Suppressor macrophage (primary cell): ENCODE results near the gene SMIM30.
"Not testable (repeated sequence)": the region's sequence is repeated elsewhere in the genome, so short reads cannot be mapped to it uniquely, and the experiment has no call there.

Experiments
- DNase-seq, 4 experiments: peaks; one replicate each; pipeline ENCODE4 v3.0.0-alpha.2; 2020 to 2022
- total RNA-seq, 17 experiments: gene quantifications; one replicate each; lab custom pipeline; 2026; ENCODE audit warnings: mixed read lengths in 6 of 17, inconsistent platforms in 3 of 17; lab: John Stamatoyannopoulos, UW

The SMIM30 gene, protein sequence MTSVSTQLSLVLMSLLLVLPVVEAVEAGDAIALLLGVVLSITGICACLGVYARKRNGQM
- total RNA-seq = 30.0 to 90.4 (median 55.1) reads per million in 17 experiments

DNA sequence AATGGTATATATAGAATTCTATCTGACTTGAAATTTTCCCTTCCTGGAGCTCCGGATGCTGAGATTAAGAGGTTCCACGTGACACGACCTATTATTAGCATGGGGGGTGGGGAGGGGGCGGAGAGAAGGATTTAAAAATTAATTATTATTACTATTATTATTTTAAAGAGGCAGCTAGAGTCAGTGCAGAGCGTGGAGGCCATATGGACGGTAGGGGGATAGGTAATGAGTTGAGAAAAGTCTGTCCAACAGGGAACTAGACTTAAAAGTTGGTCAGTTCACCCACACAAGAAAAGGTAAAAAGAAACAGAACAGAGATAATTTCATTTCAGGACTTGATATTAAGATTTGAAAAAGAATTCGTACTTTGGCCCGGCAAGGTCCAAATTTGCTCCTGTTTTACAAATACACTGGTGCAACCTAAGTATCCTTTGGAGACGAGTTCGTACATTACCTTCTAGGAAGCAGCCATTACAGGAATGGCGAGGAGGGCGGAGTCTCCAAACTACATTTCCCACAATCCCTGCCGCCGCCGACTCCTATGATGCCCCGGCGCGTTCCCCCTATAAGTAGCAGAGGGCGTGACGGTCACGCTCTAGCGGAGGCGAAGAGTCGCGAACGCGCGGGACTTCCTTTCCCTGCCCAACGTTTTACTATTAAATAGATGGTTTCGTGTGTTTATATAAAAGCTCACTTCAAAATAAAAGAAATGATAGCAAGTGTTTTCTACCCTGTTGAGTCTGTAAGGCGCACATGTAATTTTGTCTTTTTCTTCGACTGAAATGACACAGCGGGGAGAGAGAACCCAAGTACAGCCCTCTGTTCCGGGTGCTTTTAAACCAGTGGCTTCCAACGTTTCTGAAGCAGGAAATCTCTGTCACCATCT is at the start of gene SMIM30:
SMIM30 (minus strand) TSS at position 481 of the 886 bp plus-strand sequence. CDS start 976 bp downstream, outside the sequence.
- DNase-seq = peak; percentile 93 to 98 (median 96)

DNA sequence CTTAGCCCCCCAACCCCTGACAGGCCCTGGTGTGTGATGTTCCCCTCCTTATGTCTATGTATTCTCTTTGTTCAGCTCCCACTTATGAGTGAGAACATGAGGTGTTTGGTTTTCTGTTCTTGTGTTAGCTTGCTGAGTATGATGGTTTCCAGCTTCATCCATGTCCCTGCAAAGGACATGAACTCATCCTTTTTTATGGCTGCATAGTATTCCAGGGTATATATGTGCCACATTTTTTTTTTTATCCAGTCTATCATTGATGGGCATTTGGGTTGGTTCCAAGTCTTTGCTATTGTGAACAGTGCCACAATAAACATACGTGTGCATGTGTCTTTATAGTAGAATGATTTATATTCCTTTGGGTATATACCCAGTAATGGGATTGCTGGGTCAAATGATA is 47.8 kb upstream of the SMIM30 start:
- not testable (repeated sequence) for DNase-seq

DNA sequence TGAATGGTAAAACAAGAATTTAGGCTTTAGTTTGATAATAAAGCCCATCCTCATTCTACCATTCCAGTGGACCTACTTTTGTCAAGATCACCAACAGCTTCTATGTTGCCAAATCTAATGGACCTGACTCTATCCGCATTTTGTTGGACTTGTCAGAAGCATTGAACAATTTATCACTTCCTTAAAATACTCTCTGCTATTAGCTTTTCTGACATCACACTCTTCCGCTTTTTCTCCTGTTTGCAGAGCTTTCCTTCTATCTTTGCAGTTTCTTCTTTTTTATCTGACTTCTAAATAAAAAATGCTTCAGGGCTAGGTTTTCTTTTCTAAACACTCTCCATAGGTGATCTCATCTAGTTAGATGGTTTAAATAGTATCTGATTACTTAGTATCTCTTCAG is 42.7 kb upstream of the SMIM30 start:
- peak in 1 of 4 experiments; percentile 19 for DNase-seq

DNA sequence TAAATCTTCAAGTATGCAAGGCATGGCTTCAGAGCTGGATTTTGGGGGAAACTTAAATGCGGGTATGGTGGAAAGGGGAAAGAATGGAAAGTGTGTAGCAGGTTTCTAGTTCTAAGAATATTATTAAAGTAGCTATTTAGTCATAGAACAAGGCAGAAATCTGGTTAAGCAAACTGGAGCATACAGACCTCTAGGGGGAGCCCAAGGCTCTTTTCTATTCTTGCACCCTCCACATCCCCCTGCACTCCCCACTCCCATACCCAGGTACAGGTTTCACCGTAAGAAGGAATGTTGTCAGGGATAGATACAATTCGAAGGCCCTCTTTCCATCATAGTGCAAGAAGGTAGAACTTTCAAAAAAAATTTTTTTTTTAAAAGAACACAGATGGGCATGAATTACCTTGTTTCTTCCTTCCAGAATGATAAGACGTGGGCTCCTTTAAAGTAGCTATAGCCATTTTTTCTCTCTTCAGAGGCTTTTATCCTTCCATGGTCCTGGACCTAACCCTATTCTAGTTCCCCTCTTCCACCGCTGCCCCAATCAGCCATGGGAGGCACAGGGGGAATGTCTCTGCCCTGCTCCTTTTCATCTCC is 41.5 kb upstream of the SMIM30 start:
- peak; percentile 12 to 45 (median 30) for DNase-seq

DNA sequence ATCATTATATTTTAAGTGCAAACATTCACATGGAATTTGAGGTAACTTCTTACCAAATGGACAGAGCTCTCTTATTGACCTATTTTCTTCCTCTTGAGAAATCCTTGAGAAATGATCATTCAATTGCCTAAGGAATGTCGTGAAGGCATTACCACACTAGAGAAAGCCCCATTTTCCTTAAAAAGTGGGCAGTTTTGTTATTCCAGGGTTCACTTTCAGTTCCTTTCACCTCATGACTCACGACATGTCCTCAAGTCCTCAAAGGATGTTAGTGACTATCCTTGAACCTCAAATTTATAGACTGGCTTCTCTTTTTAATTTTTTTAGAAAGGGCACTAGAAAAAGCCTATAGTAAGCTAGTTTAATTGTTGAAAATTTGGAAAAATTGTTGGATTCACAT is 40.4 kb upstream of the SMIM30 start:
- DNase-seq = peak in 1 of 4 experiments; percentile 2

DNA sequence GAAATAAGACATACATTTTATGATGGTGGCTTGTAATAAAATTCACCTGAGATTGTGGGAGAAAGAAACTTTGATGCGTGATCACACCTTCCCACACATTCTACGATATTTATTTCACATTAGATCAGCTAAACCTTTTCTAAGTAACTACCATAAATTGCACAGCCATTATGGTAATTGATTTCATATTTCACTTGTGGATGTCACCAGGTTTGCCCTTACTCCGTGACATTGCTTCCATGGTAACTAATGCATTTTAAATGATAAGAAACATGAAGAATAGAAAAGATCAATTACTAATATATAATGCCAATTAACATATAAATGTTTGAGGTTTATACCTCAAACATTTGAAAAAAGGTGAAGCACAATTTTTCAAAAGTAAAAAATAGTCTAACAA is 35.8 kb upstream of the SMIM30 start:
- DNase-seq = no peak

DNA sequence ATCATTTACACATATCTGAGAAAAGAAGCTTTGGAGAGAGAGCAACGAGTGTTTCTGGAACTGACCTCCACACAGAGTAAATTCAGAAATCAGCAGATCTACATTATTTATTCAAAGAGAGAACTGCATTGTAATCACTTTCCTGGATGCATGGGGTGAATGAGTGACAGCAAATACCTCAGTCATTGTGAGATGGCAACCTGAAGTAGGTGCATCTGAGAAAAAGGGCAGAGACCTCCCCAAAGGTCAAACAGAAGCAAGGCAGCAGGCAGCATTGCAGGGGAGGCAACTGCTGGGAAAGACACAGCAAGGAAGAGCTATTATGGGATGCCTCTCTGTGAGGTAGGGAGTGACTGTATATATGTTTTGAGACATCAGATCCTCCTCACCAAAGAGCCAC is 26.5 kb upstream of the SMIM30 start:
- no peak for DNase-seq

DNA sequence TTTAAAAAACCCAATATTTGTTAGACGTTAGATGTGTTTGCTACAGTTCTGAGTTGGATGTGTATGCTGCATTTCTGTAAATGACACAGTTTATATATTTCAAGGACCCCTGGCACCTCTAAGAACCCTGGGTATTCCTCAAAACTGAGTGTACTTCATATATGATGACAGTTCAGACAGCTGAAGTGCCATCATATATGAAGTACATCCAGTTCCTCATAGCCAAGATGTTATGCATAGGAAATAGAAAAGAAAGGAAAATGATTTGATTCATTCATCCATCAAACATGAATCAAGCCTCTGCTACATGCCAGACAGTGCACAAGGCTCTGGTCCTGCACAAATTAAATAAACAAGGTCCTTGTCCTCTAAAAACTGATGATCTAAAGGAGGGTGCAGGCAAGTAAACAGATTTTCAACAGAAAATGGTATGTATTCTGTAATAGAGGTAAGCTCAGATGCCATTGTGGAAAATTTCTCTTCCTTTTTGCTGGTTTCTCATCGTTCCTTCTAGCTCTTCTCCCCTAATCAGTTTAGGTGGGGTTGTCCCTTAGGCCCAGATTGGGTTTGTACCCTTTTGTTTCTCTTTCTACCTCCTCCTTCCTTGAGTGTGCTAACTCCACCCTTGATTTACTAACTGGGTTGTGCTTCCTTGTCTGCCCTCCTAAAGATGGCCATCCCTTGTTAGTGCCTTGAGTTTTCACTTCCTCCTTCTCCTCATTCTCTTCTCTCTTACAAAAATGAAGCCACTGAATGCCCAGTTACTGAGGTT is 25.3 kb upstream of the SMIM30 start:
- DNase-seq = peak in 3 of 4 experiments; percentile 18 to 52 (median 26)

DNA sequence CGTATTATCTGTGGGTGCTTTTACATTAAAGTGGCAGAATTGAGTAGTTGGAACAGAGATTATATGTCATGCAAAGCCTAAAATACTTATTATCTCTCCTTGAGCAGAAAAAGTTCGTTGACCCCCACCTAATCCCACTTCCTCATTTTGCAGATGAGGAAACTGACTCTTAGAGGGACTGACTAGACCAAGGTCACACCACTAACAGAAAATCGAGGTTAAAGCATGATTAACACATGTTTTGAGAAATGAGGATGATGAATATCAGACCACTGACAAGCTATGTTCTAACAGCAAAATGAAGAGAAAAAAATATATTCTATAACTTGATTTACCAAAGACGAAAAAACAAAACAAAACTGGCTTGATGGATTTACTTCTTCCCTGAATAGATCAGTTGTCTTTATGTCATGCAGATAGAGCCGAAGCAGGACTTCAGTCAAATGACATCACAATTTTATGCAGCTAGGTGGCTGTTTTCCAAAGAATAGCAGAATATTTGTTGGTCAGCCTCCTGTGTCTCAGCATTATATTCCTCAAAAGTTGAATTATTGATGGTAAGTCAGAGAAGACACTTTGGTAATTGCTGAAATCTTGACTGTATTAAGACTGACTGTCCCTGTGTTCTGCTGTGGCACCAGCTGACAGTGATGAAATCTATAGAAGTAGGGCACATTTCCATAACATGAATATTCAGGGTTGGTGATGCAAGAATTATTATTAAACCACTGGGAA is 24.2 kb upstream of the SMIM30 start:
- DNase-seq = peak in 3 of 4 experiments; percentile 20 to 50 (median 50)

DNA sequence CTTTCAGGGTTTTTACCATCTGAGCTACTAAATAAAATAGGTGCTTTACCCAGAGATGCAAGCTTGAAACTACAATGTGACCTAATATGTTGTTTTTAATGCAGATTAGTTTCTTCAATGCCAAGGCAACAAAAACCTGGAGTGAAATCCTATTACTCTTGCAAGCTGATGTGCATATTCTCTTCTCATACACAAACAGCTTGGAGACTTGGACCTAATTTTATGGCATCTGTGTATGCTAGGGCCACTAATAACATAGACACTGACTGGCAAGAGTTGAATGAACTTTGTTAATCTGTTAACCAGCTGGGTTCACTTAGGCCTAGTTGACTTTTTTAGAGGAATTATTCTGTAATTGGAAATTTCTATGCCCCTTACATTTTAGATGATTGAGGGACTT is 23.4 kb upstream of the SMIM30 start:
- no peak for DNase-seq

DNA sequence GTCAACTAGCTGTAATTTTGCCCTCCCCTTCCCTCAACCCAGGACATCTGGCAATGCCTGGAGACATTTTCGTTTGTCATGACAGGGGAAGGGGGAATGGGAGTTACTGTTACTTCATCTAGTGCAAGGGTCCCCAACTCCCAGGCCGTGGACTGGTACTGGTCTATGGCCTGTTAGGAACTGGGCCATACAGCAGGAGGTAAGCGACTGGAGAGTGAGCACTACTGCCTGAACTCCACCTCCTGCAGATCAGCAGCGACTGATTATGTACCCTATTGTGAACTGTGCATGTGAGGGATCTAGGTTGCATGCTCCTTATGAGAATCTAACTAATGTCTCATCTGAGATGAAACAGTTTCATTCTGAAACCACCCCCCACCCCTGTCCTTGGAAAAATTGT is 22.6 kb upstream of the SMIM30 start:
- DNase-seq = no peak

DNA sequence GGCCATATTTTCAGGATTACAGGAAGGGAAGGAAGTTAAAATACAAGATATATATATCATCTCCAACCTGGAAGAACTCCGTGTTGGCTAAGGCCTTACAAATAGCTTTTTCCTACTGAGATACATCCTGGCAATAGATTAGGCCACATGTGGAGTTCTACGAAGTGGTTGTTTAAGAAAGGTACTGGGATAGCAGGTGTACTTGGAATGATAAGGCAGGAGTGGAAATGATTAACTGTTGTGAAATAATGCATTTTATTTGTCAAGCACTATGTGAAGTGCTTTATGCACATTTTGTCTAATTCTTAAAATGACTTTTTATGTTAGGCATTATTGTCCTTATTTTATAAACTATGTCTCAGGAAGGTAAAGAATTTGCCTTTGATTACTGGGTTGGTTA is 18.9 kb upstream of the SMIM30 start:
- no peak for DNase-seq

DNA sequence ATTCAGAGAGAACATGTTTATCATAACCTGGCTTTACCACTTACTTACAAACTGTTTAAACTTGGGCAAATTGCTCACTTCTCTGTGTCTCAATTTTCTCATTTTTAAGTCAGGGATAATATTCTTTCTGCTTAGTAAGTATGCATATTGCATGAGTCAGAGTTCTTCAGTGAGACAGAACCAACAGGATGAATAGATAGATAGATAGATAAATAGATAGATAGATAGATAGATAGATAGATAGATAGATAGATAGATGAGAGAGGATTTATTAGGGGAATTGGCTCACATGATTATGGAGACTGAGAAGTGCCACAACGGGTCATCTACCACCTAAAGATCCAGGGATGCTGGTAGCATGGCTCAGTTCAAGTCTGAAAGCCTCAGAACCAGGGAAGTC is 15.7 kb upstream of the SMIM30 start:
- DNase-seq = no peak

DNA sequence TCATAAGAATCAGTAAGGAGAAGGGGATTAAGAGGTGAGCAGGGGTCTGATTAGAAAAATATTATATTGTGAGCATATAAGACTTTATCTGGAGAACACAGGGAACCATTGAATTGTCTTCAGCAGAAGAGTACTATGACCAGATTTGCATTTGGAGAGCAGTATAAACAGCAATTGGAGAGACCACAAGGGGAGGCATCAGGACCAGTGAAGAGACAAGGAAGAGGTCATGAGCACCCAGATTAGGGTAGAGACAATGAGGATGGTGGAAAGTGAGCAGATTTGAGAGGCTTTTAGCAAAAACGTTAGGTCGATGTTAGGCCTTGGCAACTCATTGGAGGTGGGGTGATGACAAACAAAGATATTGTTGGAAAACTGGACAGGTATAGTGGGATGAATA is 13.0 kb upstream of the SMIM30 start:
- no peak for DNase-seq

DNA sequence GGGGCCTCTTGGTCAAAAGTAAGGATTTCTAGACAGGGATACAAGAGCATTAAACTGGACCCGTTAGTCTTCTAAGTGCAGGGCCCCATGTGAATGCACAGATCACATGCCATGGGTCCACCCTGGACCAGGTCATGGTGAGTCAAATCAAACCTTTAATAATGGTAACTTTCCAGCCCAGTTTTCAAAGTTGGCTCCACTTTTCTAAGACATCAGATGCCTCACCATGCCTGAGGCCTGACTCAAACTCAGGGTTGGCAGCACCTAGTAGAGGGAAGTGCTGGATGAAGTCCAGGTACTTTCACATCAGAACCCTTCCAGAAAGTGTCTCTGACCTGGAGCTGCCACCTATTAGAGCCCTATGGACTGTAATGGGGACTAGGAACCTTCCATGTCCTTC is 9.7 kb upstream of the SMIM30 start:
- DNase-seq = no peak

DNA sequence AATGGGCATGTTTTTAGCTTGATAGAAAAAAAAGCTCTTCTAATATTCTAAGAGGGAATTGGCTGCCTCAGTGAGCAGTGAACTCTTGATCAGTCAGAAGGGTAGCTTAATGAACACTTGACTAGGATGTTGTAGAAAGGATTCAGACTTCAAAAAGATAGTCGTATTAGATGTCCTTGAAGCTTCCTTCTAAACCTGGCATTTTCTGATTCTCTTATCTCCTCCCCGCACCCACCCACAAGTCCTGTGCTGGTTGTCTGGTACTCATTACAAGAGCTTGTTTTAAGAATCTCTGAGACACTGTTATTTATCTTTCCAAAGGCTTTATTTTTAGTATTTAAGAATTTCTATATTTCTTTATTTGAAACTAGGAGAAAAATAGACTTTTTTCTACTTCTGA is 7.4 kb upstream of the SMIM30 start:
- no peak for DNase-seq

DNA sequence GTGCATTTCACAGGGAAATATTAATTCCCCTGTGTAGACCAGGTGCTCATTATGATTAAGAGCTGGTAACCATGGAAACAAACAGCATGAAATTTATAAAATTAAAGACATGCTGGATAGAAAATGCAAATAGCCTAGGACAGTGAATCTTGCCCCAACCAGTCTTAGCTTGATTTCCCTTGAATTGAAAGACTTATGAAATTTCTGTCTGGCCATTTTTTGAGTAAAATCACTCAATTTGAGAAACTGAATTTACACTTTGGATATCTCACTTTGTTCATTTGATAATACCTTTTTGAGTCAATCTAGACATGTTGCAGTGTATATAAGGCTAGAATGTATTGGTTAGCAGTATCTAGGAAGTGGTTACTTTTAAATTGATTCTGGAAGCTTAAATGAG is 4.4 kb upstream of the SMIM30 start:
- DNase-seq = no peak

DNA sequence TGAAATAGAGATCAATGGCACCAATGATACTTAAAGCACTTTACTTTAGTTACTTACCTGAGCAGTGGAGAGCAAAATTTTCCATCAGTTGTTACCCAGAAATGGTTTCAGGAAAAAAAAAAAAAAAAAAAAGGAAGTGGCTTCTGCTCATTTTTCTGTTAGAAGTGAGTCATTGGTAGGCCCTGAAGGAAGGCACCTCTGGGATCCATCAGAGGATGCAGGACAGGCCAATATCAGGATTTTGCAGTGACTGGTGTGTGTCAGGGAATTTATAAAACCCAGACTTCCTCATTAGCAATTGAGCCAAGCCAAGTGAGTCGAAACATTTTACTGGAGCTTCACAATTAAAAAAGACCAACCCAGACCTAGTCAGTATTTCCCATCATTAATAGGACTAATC is 2.3 kb upstream of the SMIM30 start:
- peak in 2 of 4 experiments; percentile 17 to 29 for DNase-seq

DNA sequence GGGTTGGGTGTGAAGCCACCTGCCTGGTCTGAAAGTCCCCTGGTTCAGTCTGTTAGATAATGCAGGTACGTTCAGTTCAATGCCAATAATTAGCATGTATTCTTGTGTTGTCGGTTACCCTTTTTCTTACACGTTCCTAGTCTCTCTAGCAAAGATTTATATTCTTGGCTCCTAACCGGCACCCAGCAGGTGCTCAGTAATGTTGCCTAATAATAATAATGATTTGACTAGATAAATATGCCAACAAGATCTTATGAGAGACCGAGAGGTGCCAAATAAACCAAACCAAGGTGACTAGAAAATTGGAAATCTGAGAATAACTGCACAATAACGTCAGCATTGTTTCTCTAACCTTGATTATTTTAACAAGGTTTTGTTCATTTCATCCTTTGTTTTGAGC is 1.1 kb upstream of the SMIM30 start:
- no peak for DNase-seq

DNA sequence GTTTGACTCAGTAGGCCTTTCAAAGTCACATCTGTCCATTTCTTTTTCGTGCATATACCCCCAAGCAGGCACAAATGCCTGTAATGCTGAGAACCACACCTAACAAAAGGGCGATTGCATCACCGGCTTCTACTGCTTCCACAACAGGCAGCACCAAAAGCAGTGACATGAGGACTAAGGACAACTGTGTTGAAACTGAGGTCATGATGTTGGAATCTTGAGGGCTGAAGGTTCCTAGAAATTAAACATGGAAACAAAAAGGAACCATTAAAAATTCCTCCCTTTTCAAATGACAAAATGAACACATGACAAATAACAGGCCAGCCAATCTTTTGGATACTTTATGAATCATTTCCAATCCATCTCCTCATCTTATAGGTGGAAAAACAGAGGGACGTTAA is 980 bp downstream of the SMIM30 start:
- DNase-seq = peak; percentile 19 to 49 (median 38)

DNA sequence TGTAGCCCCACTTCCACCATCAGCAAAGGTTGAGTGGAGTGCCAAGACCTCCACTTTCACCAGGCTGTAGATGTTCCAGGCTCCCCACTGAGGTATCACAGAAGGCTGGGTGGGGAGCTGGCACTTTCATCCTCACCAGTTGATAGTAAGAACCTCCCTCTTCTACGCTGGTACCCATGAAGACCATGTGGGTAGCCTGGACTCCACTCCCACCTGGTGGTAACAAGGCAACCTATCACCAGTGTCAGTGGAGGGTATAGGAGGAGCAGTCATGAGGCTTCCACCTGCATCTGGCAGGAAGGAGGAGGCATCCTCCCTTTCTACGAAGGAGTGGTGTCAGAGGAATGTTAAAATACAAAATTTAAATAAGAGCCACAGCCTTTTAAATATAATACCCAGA is 4.4 kb downstream of the SMIM30 start:
- DNase-seq = no peak

DNA sequence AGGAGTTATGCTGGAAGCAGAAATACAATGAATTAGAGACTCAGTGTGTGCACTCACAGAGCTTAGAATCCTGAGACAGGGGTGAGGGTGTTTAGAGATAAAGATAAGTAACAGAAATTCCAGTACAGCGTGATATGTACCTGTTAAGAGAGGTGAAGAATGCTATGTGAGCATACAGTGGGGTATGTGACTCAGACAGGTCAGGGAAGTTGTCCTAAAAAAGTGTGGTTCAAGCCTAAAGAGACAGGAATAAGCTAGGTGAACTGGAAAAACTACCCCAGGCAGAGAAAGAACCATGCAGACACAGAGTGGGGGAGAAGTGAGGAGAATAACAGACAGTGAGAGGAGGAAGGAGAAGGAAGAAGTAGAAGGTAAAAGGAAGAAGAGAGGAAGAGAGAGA is 8.6 kb downstream of the SMIM30 start:
- DNase-seq = no peak
